OCI-LY3 (cell line): Measurements from ENCODE around the gene SAP30L.

ENCODE experiments used
- H2AFZ ChIP-seq: fragments of 200-600, 300-600 bp; shearing (Covaris generic); 2 replicates; pipeline ENCODE4 v1.6.0; 2014; ENCODE audit warnings: antibody characterized with exemption, low read depth, low read length
- H3K27ac ChIP-seq: fragments of 200-600, 300-600 bp; sonication (generic); 2 replicates; pipeline ENCODE4 v1.5.1; 2014; ENCODE audit warnings: mild to moderate bottlenecking, low read length, moderate library complexity, mixed read lengths
- H3K27me3 ChIP-seq: fragments of 200-600, 300-600 bp; sonication (generic); 2 replicates; pipeline ENCODE4 v1.6.1; 2014; ENCODE audit warnings: low read depth, low read length, mixed read lengths
- H3K36me3 ChIP-seq: fragments of 200-600, 300-600 bp; sonication (generic); replicated peaks from 2 replicates; pipeline ENCODE3; 2014; ENCODE audit warnings: low read depth, low read length, mixed read lengths
- H3K4me1 ChIP-seq: fragments of 300-600, 200-600 bp; sonication (generic); 2 replicates; pipeline ENCODE4 v1.6.1; 2014; ENCODE audit warnings: low read length, mixed read lengths
- H3K4me2 ChIP-seq: fragments of 200-600, 300-600 bp; sonication (generic); 2 replicates; pipeline ENCODE4 v1.6.1; 2014; ENCODE audit warnings: low read length, mixed read lengths
- H3K4me3 ChIP-seq: fragments of 300-600, 200-600 bp; sonication (generic); 2 replicates; pipeline ENCODE4 v1.5.1; 2014; ENCODE audit warnings: antibody characterized with exemption, mild to moderate bottlenecking, low read length, moderate library complexity
- H3K79me2 ChIP-seq: fragments of 300-600, 200-600 bp; shearing (Covaris generic); 2 replicates; pipeline ENCODE4 v1.6.1; 2014; ENCODE audit warnings: mild to moderate bottlenecking, low read length, mixed read lengths
- H3K9ac ChIP-seq: fragments of 300-600, 200-600 bp; shearing (Covaris generic); 2 replicates; pipeline ENCODE4 v1.6.0; 2014; ENCODE audit warnings: mild to moderate bottlenecking, low read length, moderate library complexity
- H3K9me3 ChIP-seq: fragments of 200-600, 300-600 bp; shearing (Covaris generic); 2 replicates; pipeline ENCODE4 v1.6.1; 2014; ENCODE audit warnings: low read length, mixed read lengths; ENCODE audit not compliant: insufficient read depth
- H4K20me1 ChIP-seq: fragments of 200-600, 300-600 bp; sonication (generic); 2 replicates; pipeline ENCODE4 v1.6.1; 2016; ENCODE audit warnings: low read length, mixed read lengths; ENCODE audit not compliant: insufficient read depth
- CTCF ChIP-seq: fragments of 200-600, 300-600 bp; sonication (generic); IDR thresholded peaks from 2 replicates; pipeline ENCODE4 v1.5.1; 2014; ENCODE audit warnings: antibody characterized with exemption, low read length, low read depth
- EZH2phosphoT487 ChIP-seq: fragments of 200-600 bp; shearing (Covaris generic); IDR thresholded peaks from 2 replicates; pipeline ENCODE4 v1.6.1; 2018; ENCODE audit warnings: antibody characterized with exemption, mixed run types, low read depth

Gene SAP30L

GRCh38 chr5:154481584-154482381, 36.0 kb downstream of the SAP30L start:
- H4K20me1 ChIP-seq: no peaks in the 10 kb centered on the region
- peaks cover 22% of the 10 kb centered on the region for H3K4me1 ChIP-seq
- no peak overlapping the region for H3K9ac ChIP-seq
- no peaks in the 10 kb centered on the region for H3K9me3 ChIP-seq
- H2AFZ ChIP-seq: no peak overlapping the region
- no peaks in the 10 kb centered on the region for H3K36me3 ChIP-seq
- H3K27me3 ChIP-seq: no peaks in the 10 kb centered on the region
- H3K27ac ChIP-seq: no peak overlapping the region
- H3K4me3 ChIP-seq: no peak overlapping the region
- TF ChIP-seq CTCF (no peak), EZH2phosphoT487 (no peak)
- no peak overlapping the region for H3K4me2 ChIP-seq
- H3K79me2 ChIP-seq: no peaks in the 10 kb centered on the region

GRCh38 chr5:154482528-154483449, 37.0 kb downstream of the SAP30L start:
- H3K36me3 ChIP-seq: no peaks in the 10 kb centered on the region
- H3K9me3 ChIP-seq: no peaks in the 10 kb centered on the region
- H4K20me1 ChIP-seq: no peaks in the 10 kb centered on the region
- no peak overlapping the region for H3K4me2 ChIP-seq
- no peak overlapping the region for H3K4me3 ChIP-seq
- no peaks in the 10 kb centered on the region for H3K27me3 ChIP-seq
- no peak overlapping the region for H3K9ac ChIP-seq
- H3K79me2 ChIP-seq: no peaks in the 10 kb centered on the region
- H3K4me1 ChIP-seq: peaks cover 30% of the 10 kb centered on the region
- TF ChIP-seq EZH2phosphoT487 (no peak), CTCF (no peak)
- no peak overlapping the region for H2AFZ ChIP-seq
- H3K27ac ChIP-seq: no peak overlapping the region

GRCh38 chr5:154483654-154484392, 38.0 kb downstream of the SAP30L start:
- Histone ChIP-seq H3K4me1 (peaks cover 38% of the 10 kb centered on the region), H3K27me3 (no peaks in the 10 kb centered on the region), H3K36me3 (no peaks in the 10 kb centered on the region), H4K20me1 (no peaks in the 10 kb centered on the region), H3K4me2 (no peak overlapping the region), H2AFZ (no peak overlapping the region), H3K27ac (no peak overlapping the region), H3K9ac (no peak overlapping the region), H3K79me2 (no peaks in the 10 kb centered on the region), H3K9me3 (no peaks in the 10 kb centered on the region), H3K4me3 (no peak overlapping the region)
- no peak for TF ChIP-seq EZH2phosphoT487
- TF ChIP-seq CTCF: no peak
